HTERT RPE-1 (cell line): ENCODE data around the gene NPIPB2.

Experiments
- in situ Hi-C: fragments of 300-500 bp; cut with MboI; formaldehyde crosslinking; loops from 4 replicates; pipeline ENCODE4 v1.14.3; 2020; ENCODE audit warnings: low sequenced_read_pairs

NPIPB2 gene

DNA sequence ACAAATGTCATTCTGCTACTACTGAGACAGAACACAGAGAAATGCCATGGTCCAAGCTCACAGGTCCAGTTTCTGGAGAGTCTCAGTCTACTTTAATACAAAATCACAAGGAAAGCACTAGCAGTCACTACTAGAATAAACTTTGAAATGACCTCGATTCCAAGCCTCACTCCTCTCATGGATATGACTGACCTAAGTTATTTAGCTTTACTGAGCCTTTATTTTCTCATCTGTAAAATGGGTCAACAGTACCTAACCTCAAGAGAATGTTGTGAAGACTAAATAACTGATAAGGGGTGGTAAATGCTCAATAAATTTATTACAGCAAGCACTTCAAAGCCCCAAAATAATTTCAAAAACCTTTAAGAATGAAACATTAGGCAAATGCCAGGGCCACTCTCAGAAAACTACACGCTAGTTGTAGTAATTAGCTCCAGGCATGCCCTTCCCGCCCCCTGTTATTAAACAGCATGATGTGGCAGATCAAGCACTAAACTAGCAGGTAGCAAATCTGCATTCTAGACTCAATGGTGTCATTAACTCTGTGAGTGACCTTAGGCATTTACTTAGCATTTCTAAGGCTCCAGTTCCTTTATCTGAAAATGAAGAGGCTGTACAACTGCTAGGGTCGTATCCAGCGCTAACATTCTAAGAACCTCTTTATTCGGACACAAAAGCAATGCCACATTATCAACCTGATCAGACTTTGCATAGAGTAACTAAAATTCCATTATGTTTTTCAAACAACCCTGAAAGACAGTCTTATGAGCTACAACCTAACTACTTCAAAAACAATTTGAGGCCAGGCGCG, 34.5 kb downstream of the NPIPB2 start:
- in situ Hi-C loops, result no loop called here

DNA sequence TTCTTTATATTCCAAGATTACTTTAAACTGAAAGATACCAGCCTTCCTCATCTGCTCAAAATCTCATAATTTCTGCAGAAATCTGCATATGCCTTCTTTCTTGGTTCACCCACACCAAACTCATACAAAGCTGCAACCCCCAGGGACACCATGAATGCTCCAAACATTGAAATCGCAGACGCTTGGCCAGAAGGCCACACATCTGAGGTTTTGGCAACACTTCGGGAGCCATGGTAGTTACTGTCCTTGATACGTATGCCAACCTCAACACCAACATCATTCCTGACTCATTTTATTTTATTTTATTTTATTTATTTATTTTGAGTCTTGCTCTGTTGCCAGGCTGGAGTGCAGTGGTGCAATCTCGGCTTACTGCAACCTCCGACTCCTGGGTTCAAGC, 37.9 kb downstream of the NPIPB2 start:
- in situ Hi-C loops, result no loop called here

DNA sequence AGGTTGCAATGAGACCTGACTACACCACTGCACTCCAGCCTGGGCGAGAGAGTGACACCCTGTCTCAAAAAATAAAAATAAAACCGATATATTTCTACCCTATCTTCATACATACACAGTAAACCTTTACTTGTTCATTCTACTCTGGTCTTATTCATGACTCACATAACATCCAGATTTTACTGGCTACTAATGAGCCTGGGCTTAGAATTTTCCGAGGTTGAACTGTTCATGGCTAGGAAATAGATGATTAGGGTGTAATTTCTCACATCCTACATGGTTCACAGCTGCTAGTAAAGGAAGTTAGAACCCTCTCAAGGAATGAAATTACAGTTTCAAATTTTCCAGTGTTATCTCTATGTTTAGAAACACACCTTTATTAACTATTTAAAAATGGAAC, 40.8 kb downstream of the NPIPB2 start:
- in situ Hi-C loops, result no loop called here

DNA sequence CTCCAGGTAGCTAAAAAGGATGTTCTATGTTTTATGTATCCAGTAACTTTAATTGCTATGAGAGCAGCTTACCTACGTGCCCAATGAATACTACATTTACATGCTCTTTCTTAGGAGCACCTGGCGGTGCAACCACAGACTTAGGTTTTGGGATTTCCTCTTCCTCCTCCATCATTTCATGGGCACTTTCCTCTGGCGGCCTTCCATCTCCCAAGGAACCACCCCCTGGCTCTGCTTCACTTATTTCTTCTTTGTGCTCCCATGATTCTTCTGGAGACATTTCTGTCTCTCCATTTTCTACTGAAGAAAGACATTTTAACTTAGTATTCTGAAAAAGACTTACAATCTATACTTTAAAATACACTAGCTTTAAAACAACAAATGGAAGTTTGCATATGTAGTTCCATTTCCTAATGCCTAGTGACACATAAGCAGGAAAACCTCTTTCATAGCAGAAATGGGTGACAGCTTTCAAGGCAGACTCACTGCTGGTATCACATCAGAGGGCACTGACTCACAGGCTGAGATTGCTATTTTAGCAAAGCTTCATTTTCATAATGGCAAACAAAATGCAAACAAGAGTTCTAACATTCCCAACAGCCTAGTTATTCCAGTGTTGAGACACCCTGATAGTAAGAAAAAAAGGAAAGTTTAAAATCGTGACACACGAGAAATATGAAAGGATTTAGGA, 45.2 kb downstream of the NPIPB2 start:
- in situ Hi-C loops, result no loop called here

DNA sequence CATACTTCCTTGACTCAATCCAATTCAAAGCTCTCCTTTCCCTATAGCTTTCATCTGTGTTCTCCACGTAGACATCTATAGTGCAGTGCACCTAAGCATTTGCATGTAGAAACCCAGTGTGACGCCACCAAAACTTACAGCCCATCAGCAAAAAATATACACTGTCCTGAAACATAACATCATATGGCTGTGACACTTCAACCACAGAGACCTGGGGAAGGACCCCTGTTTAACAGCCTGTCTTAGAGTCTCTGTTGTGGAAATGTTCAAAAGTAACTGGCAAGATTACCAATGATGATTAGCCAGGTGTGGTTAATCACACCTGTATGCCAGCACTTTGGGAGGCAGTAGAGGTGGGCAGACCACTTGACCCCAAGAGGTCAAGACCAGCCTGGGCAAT, 48.3 kb downstream of the NPIPB2 start:
- in situ Hi-C loops, result no loop called here

DNA sequence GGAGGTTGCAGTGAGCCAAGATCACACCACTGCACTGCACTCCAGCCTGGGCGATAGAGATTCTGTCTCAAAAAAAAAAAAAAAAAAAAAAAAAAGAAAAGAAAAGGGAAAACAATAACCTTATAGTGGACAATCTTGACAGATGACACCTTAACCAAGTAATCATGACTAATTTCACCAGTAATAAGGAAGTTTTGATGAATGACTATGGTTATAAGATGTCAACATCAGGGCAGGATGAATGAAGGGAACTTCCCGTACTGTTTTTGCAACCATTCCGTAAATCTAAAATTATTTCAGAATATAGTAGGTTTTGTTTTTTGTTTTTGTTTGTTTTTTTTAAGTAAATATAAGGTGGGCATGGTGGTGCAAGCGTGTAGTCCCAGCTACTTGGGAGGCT, 49.1 kb downstream of the NPIPB2 start:
- in situ Hi-C loops, result no loop called here

DNA sequence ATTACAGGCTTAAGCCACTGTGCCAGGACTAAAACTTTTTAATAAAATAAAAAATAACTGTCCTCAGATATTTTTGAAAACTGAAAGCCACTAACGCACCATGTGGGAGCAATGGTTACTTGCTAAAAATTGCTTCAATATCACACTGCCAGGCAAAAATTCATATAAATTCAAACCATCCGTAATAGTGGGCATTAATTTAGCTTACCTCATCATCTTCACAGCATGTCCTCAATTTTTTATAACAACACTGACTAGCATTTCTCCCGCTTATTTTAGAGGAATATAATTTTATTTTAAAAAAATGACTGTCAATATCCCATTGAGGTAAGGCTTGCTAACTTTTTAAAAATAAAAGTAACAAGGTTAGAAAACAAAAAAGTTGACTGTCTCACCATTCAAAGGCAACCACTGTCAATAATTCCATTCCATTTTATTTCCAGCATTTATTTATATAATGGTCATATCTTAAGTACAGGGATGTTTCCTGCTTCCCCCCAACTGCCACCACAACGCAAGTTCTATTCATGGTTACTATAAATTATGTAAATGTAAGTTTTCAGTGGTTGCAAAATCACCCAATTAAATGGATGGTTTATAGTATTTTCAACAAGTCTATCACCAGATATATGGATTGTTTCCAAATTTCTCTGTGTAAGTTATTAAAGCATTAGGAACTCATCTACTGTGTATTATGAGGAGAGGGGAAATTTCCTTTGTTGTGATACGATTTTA, 51.4 kb downstream of the NPIPB2 start:
- in situ Hi-C loops, result no loop called here

DNA sequence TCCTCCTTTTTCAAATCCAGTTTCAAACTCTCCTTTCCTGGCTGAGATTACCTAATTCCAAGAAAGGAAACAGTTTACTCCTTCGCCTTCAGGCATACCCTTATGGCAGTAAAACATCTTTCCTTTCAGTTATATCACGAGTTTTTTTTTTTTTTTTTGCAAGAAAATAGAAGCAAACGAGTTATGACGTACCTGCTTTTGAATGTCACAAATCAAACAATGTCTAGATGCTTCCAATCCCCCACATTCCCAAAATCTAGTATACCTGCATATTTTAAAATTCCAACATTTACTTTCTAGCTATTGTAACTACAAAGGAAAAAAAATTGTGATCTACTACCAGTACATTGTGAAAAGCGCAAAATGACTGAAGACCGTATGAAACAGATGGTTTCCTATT, 55.0 kb downstream of the NPIPB2 start:
- in situ Hi-C loops, result no loop called here

DNA sequence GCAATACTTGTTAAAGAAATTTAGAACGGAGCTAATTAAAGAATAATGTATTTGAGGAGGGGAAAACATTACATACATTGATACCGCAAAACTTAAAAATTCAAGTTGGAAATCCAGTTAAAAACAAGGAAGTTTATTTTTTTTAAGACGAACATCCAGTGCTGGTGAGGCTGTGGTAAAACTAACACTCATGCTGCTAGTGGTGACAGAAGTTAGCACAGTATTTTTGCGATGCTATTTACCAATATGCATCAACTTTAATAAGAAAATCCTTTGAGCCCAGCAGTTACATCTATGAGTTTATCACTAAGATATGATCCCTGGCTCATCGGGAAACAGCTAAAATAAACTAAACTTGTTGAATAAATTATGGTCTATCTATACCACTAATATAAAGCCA, 57.8 kb downstream of the NPIPB2 start:
- in situ Hi-C loops, result no loop called here

DNA sequence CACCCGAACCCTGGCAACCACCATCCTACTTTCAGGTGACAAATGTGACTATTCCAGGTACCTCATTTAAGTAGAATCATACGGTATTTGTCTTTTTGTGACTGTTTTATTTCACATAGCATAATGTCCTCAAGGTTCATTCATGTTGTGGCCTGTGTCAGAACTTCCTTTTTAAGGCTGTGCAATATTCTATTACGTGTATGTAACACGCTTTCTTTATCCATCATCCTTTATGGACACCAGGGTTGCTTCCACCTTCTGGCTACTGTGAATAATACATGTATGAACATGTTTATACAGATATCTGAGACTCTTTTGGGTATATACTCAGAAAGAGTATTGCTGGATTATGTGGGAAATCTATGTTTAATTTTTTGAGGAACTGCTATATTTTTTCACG, 61.8 kb downstream of the NPIPB2 start:
- in situ Hi-C loops, result no loop called here

DNA sequence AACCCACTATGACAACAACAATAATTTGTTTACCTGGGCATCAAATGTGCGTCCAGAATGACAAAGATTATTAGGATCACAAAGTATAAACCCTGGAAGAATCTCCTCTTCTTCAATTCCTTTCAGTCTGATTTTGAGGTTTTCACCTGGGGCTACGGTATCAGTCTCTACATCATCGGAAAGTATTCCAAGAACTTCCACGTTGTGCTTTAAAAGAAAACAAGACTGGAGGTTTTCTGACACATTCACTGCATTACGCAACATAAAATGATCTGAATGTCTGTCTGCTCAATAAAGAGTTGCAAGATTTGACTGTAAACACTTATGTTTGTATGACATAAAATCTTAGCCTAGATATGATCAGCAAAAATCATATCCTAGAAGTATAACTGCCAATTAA, 64.5 kb downstream of the NPIPB2 start:
- in situ Hi-C loops, result no loop called here
